ENCODE results near the gene AP3S2. TPM values are rescaled to one million over a fixed set of nuclear protein-coding genes. Genes with fewer than 3 reads are reported as not detected.
"Not testable (repeated sequence)": the region's sequence is repeated elsewhere in the genome, so short reads cannot be mapped to it uniquely, and the experiment has no call there.

Gene AP3S2
- total and polyA plus RNA-seq, 8 donors = 11.0 to 25.2 (median 17.7) TPM

GRCh38 chr15:89855948-89856347 is 37.8 kb downstream of the AP3S2 start:
- no peaks in the 10 kb centered on the region for H3K27me3 ChIP-seq
- 96% methylated on average over 3 of the region's 3 CpGs for WGBS, 2 donors
- no peak overlapping the region for H3K4me3 ChIP-seq
- no peaks in the 10 kb centered on the region for H3K36me3 ChIP-seq
- DNase-seq (no peak), ATAC-seq (no peak), FAIRE-seq (no peak)
- no peak overlapping the region for H3K27ac ChIP-seq
- intact Hi-C loops (cut with DNase I) = no loop called here
- H3K4me1 ChIP-seq = peaks cover 22 to 50% (median 36%) of the 10 kb centered on the region in 3 donors
- no peaks in the 10 kb centered on the region for H3K9me3 ChIP-seq
- TF ChIP-seq CTCF (IDR thresholded peaks at IDR 0.05) = no peak

GRCh38 chr15:89854863-89855262 is 38.9 kb downstream of the AP3S2 start:
- H3K4me3 ChIP-seq; ATAC-seq; DNase-seq; H3K27ac ChIP-seq; H3K9me3 ChIP-seq; H3K36me3 ChIP-seq; H3K27me3 ChIP-seq; FAIRE-seq; intact Hi-C loops (cut with DNase I): not testable (repeated sequence)
- WGBS, 2 donors = 82 to 89% methylated on average over 10 of the region's 17 CpGs
- peaks cover 19 to 47% (median 44%) of the 10 kb centered on the region in 3 donors for H3K4me1 ChIP-seq

- DNase-seq = no peak
- Histone ChIP-seq H3K27me3 (no peaks in the 10 kb centered on the region), H3K4me1 (peaks cover 13 to 39% (median 27%) of the 10 kb centered on the region in 3 donors), H3K36me3 (no peaks in the 10 kb centered on the region), H3K4me3 (no peak overlapping the region), H3K27ac (peak overlapping the region in 1 of 4 donors; percentile 77), H3K9me3 (no peaks in the 10 kb centered on the region)
- intact Hi-C loops (cut with DNase I) = no loop called here
- no peak for FAIRE-seq
- WGBS, 2 donors = 70 to 72% methylated on average over 3 of the region's 3 CpGs
- no peak for TF ChIP-seq CTCF (IDR thresholded peaks at IDR 0.05)
- ATAC-seq = no peak
Measured at GRCh38 chr15:89852342-89852995, 41.3 kb downstream of the AP3S2 start.

- intact Hi-C loops (cut with DNase I) = no loop called here
- H3K36me3 ChIP-seq = no peaks in the 10 kb centered on the region
- peak overlapping the region; percentile 1 to 77 (median 38) for H3K27ac ChIP-seq
- no peak for TF ChIP-seq CTCF (IDR thresholded peaks at IDR 0.05)
- no peak for FAIRE-seq
- H3K4me1 ChIP-seq = peaks cover 13 to 32% (median 20%) of the 10 kb centered on the region in 3 donors
- no peak for DNase-seq
- 67 to 69% methylated on average over 5 of the region's 5 CpGs for WGBS, 2 donors
- H3K4me3 ChIP-seq = no peak overlapping the region
- H3K27me3 ChIP-seq = no peaks in the 10 kb centered on the region
- no peaks in the 10 kb centered on the region for H3K9me3 ChIP-seq
- peak; percentile 36 to 56 (median 44) for ATAC-seq
Measured at GRCh38 chr15:89851673-89852341, 42.0 kb downstream of the AP3S2 start.

GRCh38 chr15:89848970-89849292 is 44.9 kb downstream of the AP3S2 start:
- intact Hi-C loops (cut with DNase I) = no loop called here
- peaks cover 13 to 39% (median 27%) of the 10 kb centered on the region in 3 donors for H3K4me1 ChIP-seq
- H3K36me3 ChIP-seq = no peaks in the 10 kb centered on the region
- DNase-seq = no peak
- H3K27me3 ChIP-seq = no peaks in the 10 kb centered on the region
- no peak overlapping the region for H3K4me3 ChIP-seq
- ATAC-seq = no peak
- peak overlapping the region in 1 of 4 donors; percentile 23 for H3K27ac ChIP-seq
- H3K9me3 ChIP-seq = no peaks in the 10 kb centered on the region
- no peak for TF ChIP-seq CTCF (IDR thresholded peaks at IDR 0.05)
- no peak for FAIRE-seq
- WGBS, 2 donors = 71 to 74% methylated on average over 2 of the region's 2 CpGs

Measured in pancreas (tissue), 10 donors.